SK-N-SH treated with all-trans-retinoic acid at 6 μM for 48 hours (cell line): ENCODE data around the gene RNPEP.
A peak's percentile ranks its signal among the peaks of the same experiment; 100 is the strongest.

Source experiments
- ATAC-seq: fragments of 200-7000 bp; cut with Tn5 transposase; 3 replicates; pipeline ENCODE4 v1.9.1; 2020; ENCODE audit warnings: mild to moderate bottlenecking, moderate library complexity
- ARNTL ChIP-seq: fragments of 450-650 bp; formaldehyde crosslinking; IDR thresholded peaks from 2 replicates; pipeline ENCODE4 v1.5.0; 2020; ENCODE audit warnings: low read depth, mild to moderate bottlenecking, moderate library complexity, borderline replicate concordance
- BACH2 ChIP-seq: fragments of 250-450 bp; sonication (Bioruptor Pico); IDR thresholded peaks from 2 replicates; pipeline ENCODE4 v1.9.0; 2021; ENCODE audit warnings: mild to moderate bottlenecking, borderline replicate concordance
- CSDC2 ChIP-seq: fragments of 250-450 bp; sonication (Bioruptor Pico); IDR thresholded peaks from 2 replicates; pipeline ENCODE4 v1.5.0; 2020; ENCODE audit warnings: mild to moderate bottlenecking, moderate library complexity
- CSRNP3 ChIP-seq: fragments of 250-450 bp; sonication (Bioruptor Pico); IDR thresholded peaks from 2 replicates; pipeline ENCODE4 v1.5.1; 2021; ENCODE audit warnings: mild to moderate bottlenecking, moderate library complexity
- ESRRG ChIP-seq: fragments of 250-450 bp; sonication (Bioruptor Pico); IDR thresholded peaks from 2 replicates; pipeline ENCODE4 v1.6.1; 2021; ENCODE audit warnings: mild to moderate bottlenecking
- GLIS3 ChIP-seq: fragments of 250-450 bp; sonication (Bioruptor Pico); IDR thresholded peaks from 2 replicates; pipeline ENCODE4 v1.5.0; 2020; ENCODE audit warnings: mild to moderate bottlenecking, moderate library complexity
- OSR1 ChIP-seq: fragments of 250-450 bp; sonication (Bioruptor Pico); IDR thresholded peaks from 2 replicates; pipeline ENCODE4 v1.8.0; 2022; ENCODE audit warnings: moderate library complexity, mild to moderate bottlenecking, inconsistent platforms
- POU6F1 ChIP-seq: fragments of 250-450 bp; sonication (Bioruptor Pico); IDR thresholded peaks from 2 replicates; pipeline ENCODE4 v1.8.0; 2021; ENCODE audit warnings: low read depth, mild to moderate bottlenecking, moderate library complexity, borderline replicate concordance
- RARB ChIP-seq: fragments of 250-450 bp; sonication (Bioruptor Pico); IDR thresholded peaks from 2 replicates; pipeline ENCODE4 v1.8.0; 2021; ENCODE audit warnings: mild to moderate bottlenecking, moderate library complexity
- SNAI2 ChIP-seq: fragments of 250-450 bp; sonication (Bioruptor Pico); IDR thresholded peaks from 2 replicates; pipeline ENCODE4 v1.5.0; 2020; ENCODE audit warnings: mild to moderate bottlenecking, moderate library complexity
- TOX ChIP-seq: fragments of 250-450 bp; sonication (Bioruptor Pico); IDR thresholded peaks from 2 replicates; pipeline ENCODE4 v1.8.0; 2021; ENCODE audit warnings: mild to moderate bottlenecking, moderate library complexity, borderline replicate concordance
- ZC3H10 ChIP-seq: fragments of 250-450 bp; sonication (Bioruptor Pico); IDR thresholded peaks from 2 replicates; pipeline ENCODE4 v1.5.1; 2021; ENCODE audit warnings: mild to moderate bottlenecking, moderate library complexity
- ZFP30 ChIP-seq: fragments of 450-650 bp; formaldehyde crosslinking; IDR thresholded peaks from 2 replicates; pipeline ENCODE4 v1.5.0; 2022; ENCODE audit warnings: mild to moderate bottlenecking, moderate library complexity
- ZNF565 ChIP-seq: fragments of 450-650 bp; formaldehyde crosslinking; conservative IDR thresholded peaks from 2 replicates; pipeline ENCODE4 v1.5.0; 2020; ENCODE audit warnings: low read depth, mild to moderate bottlenecking, moderate library complexity
- ZNF70 ChIP-seq: fragments of 450-650 bp; formaldehyde crosslinking; IDR thresholded peaks from 2 replicates; pipeline ENCODE4 v1.5.0; 2020; ENCODE audit warnings: mild to moderate bottlenecking, moderate library complexity
- ZNF8 ChIP-seq: fragments of 450-650 bp; formaldehyde crosslinking; IDR thresholded peaks from 2 replicates; pipeline ENCODE4 v1.5.0; 2020; ENCODE audit warnings: mild to moderate bottlenecking, moderate library complexity
- TF ChIP-seq, protein P1 (sequence below): fragments of 250-450 bp; sonication (Bioruptor Pico); IDR thresholded peaks from 2 replicates; pipeline ENCODE4 v1.5.0; 2020; ENCODE audit warnings: mild to moderate bottlenecking, moderate library complexity
- TF ChIP-seq, protein P2 (sequence below): fragments of 250-450 bp; sonication (Bioruptor Pico); IDR thresholded peaks from 2 replicates; pipeline ENCODE4 v1.8.0; 2020; ENCODE audit warnings: mild to moderate bottlenecking, moderate library complexity, borderline replicate concordance
- TF ChIP-seq, protein P3 (sequence below): fragments of 250-450 bp; sonication (Bioruptor Pico); IDR thresholded peaks from 2 replicates; pipeline ENCODE4 v1.5.1; 2020; ENCODE audit warnings: low read depth, mild to moderate bottlenecking, moderate library complexity

Gene RNPEP

DNA sequence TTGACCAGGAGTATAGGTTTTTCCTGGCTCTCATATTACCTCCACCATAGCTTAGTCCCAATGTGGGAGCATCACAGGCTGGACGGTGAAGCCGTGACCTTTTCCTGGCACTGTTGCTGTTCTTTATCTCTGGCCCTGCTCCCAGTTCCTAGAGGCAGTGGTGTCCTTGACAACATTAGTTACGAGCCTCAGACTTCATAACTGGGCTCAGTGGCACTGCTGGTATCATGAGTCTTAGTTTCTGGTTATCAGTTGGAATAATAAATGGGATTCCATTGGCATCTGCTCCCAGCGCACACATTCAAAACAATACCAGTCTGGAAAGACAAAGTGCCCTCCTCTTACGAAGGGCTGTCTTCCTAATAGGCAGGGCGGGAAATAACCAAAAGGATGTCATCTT, 8.0 kb downstream of the RNPEP start:
- TF ChIP-seq, protein P1, sequence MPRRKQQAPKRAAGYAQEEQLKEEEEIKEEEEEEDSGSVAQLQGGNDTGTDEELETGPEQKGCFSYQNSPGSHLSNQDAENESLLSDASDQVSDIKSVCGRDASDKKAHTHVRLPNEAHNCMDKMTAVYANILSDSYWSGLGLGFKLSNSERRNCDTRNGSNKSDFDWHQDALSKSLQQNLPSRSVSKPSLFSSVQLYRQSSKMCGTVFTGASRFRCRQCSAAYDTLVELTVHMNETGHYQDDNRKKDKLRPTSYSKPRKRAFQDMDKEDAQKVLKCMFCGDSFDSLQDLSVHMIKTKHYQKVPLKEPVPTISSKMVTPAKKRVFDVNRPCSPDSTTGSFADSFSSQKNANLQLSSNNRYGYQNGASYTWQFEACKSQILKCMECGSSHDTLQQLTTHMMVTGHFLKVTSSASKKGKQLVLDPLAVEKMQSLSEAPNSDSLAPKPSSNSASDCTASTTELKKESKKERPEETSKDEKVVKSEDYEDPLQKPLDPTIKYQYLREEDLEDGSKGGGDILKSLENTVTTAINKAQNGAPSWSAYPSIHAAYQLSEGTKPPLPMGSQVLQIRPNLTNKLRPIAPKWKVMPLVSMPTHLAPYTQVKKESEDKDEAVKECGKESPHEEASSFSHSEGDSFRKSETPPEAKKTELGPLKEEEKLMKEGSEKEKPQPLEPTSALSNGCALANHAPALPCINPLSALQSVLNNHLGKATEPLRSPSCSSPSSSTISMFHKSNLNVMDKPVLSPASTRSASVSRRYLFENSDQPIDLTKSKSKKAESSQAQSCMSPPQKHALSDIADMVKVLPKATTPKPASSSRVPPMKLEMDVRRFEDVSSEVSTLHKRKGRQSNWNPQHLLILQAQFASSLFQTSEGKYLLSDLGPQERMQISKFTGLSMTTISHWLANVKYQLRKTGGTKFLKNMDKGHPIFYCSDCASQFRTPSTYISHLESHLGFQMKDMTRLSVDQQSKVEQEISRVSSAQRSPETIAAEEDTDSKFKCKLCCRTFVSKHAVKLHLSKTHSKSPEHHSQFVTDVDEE (CRISPR knock-in tag) = peak; percentile 57; the same call in 1 of the 2 replicates
- TF ChIP-seq ZNF70 (CRISPR knock-in tag) = no peak
- peak; percentile 21; the same call in 1 of the 3 replicates for ATAC-seq

DNA sequence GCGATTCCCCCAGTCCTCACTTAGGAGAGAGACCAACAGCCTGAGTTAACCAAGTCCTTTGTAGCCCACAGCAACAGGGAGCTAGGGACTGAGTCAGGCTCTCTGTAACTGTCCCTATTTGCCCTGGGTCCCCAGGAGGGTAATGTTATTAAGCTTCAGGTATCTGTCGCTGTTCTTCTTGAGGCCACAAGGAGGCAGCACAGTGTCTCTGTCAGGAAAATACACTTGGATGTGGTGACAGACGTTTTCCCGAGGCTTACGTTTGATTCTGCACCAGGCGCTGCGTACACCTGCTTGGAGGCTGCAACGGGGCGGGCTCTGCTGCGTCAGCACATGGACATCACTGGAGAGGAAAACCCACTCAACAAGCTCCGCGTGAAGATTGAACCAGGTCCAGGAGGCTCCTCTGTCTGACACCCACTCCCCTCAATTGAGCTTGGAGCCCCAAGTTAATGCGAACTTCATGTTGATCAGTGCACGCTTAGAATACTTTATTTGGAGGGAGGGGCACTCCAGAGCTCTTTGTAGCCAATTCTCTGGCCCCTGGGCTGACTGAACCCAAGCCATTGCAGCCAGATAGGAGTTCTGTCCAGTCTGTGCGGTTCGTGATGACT, 17.3 kb downstream of the RNPEP start:
- TF ChIP-seq RARB (CRISPR knock-in tag) (no peak), ZNF8 (no peak), TOX (CRISPR knock-in tag) (no peak), ZNF565 (no peak), GLIS3 (CRISPR knock-in tag) (no peak), CSDC2 (CRISPR knock-in tag) (no peak), ESRRG (CRISPR knock-in tag) (no peak)
- TF ChIP-seq, protein P1 (CRISPR knock-in tag) = no peak
- TF ChIP-seq, protein P2, sequence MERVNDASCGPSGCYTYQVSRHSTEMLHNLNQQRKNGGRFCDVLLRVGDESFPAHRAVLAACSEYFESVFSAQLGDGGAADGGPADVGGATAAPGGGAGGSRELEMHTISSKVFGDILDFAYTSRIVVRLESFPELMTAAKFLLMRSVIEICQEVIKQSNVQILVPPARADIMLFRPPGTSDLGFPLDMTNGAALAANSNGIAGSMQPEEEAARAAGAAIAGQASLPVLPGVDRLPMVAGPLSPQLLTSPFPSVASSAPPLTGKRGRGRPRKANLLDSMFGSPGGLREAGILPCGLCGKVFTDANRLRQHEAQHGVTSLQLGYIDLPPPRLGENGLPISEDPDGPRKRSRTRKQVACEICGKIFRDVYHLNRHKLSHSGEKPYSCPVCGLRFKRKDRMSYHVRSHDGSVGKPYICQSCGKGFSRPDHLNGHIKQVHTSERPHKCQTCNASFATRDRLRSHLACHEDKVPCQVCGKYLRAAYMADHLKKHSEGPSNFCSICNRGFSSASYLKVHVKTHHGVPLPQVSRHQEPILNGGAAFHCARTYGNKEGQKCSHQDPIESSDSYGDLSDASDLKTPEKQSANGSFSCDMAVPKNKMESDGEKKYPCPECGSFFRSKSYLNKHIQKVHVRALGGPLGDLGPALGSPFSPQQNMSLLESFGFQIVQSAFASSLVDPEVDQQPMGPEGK = no peak
- ATAC-seq = peak; percentile 83

DNA sequence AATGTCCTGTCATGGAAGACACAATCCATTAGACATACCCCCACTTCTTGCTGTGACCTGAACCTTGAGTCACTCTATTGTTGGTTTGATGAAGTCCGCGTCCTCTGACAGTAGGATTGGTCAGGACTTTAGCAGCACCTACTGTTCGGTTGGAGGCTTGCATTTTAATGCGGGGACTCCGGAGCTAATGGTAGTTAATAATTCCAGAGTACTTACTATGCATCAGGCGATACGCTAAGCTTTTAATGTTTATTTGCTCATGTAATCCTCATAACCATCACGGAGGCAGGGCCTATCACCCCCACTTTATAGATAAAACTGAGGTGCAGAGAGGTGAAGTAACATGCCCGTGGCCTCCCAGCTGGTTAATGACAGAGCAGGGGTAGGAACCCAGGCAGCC, 20.1 kb downstream of the RNPEP start:
- no peak for ATAC-seq
- no peak for TF ChIP-seq ZFP30 (CRISPR knock-in tag)
- TF ChIP-seq, protein P2 = no peak
- TF ChIP-seq TOX (CRISPR knock-in tag) = no peak
- no peak for TF ChIP-seq ESRRG (CRISPR knock-in tag)
- TF ChIP-seq CSRNP3 (CRISPR knock-in tag) = no peak
- TF ChIP-seq RARB (CRISPR knock-in tag) = no peak
- TF ChIP-seq POU6F1 (CRISPR knock-in tag) = no peak
- TF ChIP-seq ARNTL (CRISPR knock-in tag) = no peak
- TF ChIP-seq SNAI2 (CRISPR knock-in tag) = no peak
- TF ChIP-seq GLIS3 (CRISPR knock-in tag) = no peak
- no peak for TF ChIP-seq CSDC2 (CRISPR knock-in tag)
- TF ChIP-seq ZC3H10 (CRISPR knock-in tag) = no peak
- TF ChIP-seq OSR1 (CRISPR knock-in tag) = no peak
- no peak for TF ChIP-seq ZNF565
- TF ChIP-seq, protein P3, sequence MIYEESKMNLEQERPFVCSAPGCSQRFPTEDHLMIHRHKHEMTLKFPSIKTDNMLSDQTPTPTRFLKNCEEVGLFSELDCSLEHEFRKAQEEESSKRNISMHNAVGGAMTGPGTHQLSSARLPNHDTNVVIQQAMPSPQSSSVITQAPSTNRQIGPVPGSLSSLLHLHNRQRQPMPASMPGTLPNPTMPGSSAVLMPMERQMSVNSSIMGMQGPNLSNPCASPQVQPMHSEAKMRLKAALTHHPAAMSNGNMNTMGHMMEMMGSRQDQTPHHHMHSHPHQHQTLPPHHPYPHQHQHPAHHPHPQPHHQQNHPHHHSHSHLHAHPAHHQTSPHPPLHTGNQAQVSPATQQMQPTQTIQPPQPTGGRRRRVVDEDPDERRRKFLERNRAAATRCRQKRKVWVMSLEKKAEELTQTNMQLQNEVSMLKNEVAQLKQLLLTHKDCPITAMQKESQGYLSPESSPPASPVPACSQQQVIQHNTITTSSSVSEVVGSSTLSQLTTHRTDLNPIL (CRISPR knock-in tag) = no peak
- TF ChIP-seq ZNF8 = no peak
- TF ChIP-seq, protein P1 (CRISPR knock-in tag) = no peak
- no peak for TF ChIP-seq ZNF70 (CRISPR knock-in tag)
- no peak for TF ChIP-seq BACH2 (CRISPR knock-in tag)
